ENCODE results near the gene CTSD.

DNA sequence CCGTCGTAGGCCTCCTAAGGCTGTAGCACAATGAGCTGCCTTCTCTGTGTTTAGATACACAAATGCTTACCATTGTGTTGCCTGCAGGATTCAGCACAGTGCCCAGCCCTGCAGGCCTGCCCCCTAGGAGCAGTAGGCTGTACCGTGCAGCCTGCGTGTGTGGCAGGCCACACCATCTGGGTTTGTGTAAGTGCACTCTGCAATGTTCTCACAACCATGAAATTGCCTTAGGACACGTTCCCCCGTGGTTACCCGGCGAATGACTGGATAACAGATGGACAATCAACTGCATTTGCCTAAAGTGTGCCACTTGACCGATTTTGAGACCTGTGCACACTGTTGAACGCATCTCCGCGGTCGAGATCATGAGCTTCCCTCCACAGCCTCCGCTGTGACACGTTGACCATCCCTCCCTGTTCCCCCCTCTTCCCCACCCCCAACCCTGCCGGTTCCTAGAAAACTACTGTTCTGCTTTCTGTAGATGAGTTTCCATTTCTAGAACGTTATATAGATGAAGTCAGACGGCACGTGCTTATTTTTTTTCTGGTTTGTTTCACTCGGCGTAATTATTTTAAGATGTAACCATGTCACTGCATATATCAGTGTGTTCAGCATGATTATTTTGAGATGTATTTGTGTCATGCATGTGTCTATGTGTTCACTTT, 22.2 kb upstream of the CTSD start:
- TF ChIP-seq POLR2A (IDR thresholded peaks at IDR 0.05) = peak in 1 of 4 donors; percentile 21
- TF ChIP-seq, protein P1, sequence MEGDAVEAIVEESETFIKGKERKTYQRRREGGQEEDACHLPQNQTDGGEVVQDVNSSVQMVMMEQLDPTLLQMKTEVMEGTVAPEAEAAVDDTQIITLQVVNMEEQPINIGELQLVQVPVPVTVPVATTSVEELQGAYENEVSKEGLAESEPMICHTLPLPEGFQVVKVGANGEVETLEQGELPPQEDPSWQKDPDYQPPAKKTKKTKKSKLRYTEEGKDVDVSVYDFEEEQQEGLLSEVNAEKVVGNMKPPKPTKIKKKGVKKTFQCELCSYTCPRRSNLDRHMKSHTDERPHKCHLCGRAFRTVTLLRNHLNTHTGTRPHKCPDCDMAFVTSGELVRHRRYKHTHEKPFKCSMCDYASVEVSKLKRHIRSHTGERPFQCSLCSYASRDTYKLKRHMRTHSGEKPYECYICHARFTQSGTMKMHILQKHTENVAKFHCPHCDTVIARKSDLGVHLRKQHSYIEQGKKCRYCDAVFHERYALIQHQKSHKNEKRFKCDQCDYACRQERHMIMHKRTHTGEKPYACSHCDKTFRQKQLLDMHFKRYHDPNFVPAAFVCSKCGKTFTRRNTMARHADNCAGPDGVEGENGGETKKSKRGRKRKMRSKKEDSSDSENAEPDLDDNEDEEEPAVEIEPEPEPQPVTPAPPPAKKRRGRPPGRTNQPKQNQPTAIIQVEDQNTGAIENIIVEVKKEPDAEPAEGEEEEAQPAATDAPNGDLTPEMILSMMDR (IDR thresholded peaks at IDR 0.05) = no peak
